Measurements from ENCODE around the gene SLC35B1.
"Not testable (repeated sequence)": the region's sequence is repeated elsewhere in the genome, so short reads cannot be mapped to it uniquely, and the experiment has no call there.

Gene SLC35B1

GRCh38 chr17:49731435-49731831 lies 23.7 kb upstream of the SLC35B1 start:
- no peak for DNase-seq

GRCh38 chr17:49730785-49731434 lies 23.1 kb upstream of the SLC35B1 start:
- no peak for DNase-seq

GRCh38 chr17:49730078-49730784 lies 22.5 kb upstream of the SLC35B1 start:
- peak; percentile 32 for DNase-seq

GRCh38 chr17:49729069-49729468 lies 21.3 kb upstream of the SLC35B1 start:
- DNase-seq = no peak

GRCh38 chr17:49728425-49728824 lies 20.7 kb upstream of the SLC35B1 start:
- DNase-seq = no peak

- DNase-seq = no peak
These were observed 19.6 kb upstream of the SLC35B1 start for GRCh38 chr17:49727380-49727779.

- no peak for DNase-seq
These were observed 17.8 kb upstream of the SLC35B1 start for GRCh38 chr17:49725452-49726130.

GRCh38 chr17:49724552-49724951 lies 16.8 kb upstream of the SLC35B1 start:
- DNase-seq = not testable (repeated sequence)

- DNase-seq = no peak
These were observed 15.7 kb upstream of the SLC35B1 start for GRCh38 chr17:49723423-49723822.

- no peak for DNase-seq
These were observed 14.3 kb upstream of the SLC35B1 start for GRCh38 chr17:49722066-49722465.

GRCh38 chr17:49717371-49717861 lies 9.7 kb upstream of the SLC35B1 start:
- no peak for DNase-seq

- no peak for DNase-seq
These were observed 9.1 kb upstream of the SLC35B1 start for GRCh38 chr17:49716668-49717364.

GRCh38 chr17:49715717-49716279 lies 8.0 kb upstream of the SLC35B1 start:
- DNase-seq = no peak

- DNase-seq = no peak
These were observed 7.5 kb upstream of the SLC35B1 start for GRCh38 chr17:49715216-49715615.

- no peak for DNase-seq
These were observed 885 bp upstream of the SLC35B1 start for GRCh38 chr17:49708515-49709183.

GRCh38 chr17:49707246-49707607 lies 537 bp downstream of the SLC35B1 start:
- DNase-seq = no peak

GRCh38 chr17:49705254-49705653 lies 2.5 kb downstream of the SLC35B1 start:
- DNase-seq = no peak

- no peak for DNase-seq
These were observed 4.0 kb downstream of the SLC35B1 start for GRCh38 chr17:49703557-49704277.

- DNase-seq = no peak
These were observed 6.8 kb downstream of the SLC35B1 start for GRCh38 chr17:49700960-49701359.

GRCh38 chr17:49699966-49700575 lies 7.7 kb downstream of the SLC35B1 start:
- no peak for DNase-seq

GRCh38 chr17:49698005-49698404 lies 9.8 kb downstream of the SLC35B1 start:
- DNase-seq = no peak

Data from fibroblast of skin of right quadriceps (primary cell).